ENCODE data around the gene NLRC3. TPM values are rescaled to one million over a fixed set of nuclear protein-coding genes. Genes with fewer than 3 reads are reported as not detected.

The NLRC3 gene
- total and polyA plus RNA-seq, 2 experiments from 2014 or later: 0.11 TPM; not detected in 1

DNA sequence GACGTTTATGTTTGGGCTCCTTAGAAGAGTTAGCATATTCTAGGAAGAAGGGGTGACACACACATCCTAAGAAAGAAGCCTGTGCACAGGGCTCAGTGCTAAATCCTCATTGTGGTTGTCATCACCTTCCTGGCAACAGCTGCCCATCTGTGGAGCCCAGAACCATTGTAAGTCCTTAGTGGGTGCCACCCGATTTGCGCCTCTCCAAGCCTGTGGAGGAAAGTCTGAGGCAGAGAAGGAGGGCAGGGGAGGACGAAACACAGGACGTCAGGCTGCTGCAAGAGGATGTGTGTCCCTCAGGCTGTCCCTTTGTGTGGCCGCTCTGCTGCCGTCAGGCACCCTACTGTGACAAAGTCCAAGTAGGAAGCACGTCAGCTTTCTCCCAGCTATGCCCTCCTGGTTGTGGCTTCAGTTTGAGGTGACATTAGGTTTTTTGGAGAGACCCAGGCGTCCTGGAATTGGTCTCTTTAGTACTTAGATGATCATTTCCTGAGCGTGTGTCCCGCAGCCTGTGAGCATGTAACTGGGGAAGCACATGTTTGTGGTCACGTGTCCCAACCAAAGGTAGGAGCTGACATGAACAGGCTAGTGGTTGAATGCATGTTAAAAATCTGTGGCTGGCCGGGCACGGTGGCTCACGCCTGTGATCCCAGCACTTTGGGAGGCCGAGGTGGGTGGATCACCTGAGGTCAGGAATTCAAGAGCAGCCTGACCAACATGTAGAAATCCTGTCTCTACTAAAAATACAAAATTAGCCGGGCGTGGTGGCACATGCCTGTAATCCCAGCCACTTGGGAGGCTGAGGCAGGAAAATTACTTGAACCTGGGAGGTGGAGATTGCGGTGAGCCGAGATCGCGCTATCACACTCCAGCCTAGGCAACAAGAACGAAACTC, 65.7 kb downstream of the NLRC3 start:
- Histone ChIP-seq H3K27me3 (replicated peaks; ENCODE audit: insufficient read depth) (no peaks in the 10 kb centered on the region), H4K20me1 (ENCODE audit: insufficient read depth) (no peaks in the 10 kb centered on the region), H3K79me2 (ENCODE audit: insufficient read depth) (no peaks in the 10 kb centered on the region), H3K9ac (no peak overlapping the region), H3K27ac (no peak overlapping the region), H3K4me3 (no peak overlapping the region), H3K4me1 (ENCODE audit: insufficient read depth) (no peaks in the 10 kb centered on the region), H3K9me2 (ENCODE audit: insufficient read depth) (no peaks in the 10 kb centered on the region), H3K9me3 (ENCODE audit: low read depth) (no peaks in the 10 kb centered on the region), H3F3A (ENCODE audit: insufficient read depth) (no peaks in the 10 kb centered on the region), H2AFZ (no peak overlapping the region), H3K36me3 (ENCODE audit: low read depth) (peaks cover 46% of the 10 kb centered on the region), H3K4me2 (ENCODE audit: unreplicated experiment) (no peak overlapping the region)
- TF ChIP-seq EZH2 (IDR thresholded peaks at IDR 0.05; ENCODE audit: insufficient read depth, poor library complexity, severe bottlenecking): no peak
- no peak for TF ChIP-seq EZH2phosphoT487 (IDR thresholded peaks at IDR 0.05; ENCODE audit: insufficient read depth, low read depth)
- DNase-seq: no peak
- in situ Hi-C loops (cut with MboI): no loop called here
- 95% methylated on average over 23 of the region's 23 CpGs for WGBS, 2 experiments (ENCODE audit: low coverage in 1 of 2, low lambda C conversion rate in 2 of 2, missing lambda C conversion rate in 2 of 2)

- no peaks in the 10 kb centered on the region for H3K9me3 ChIP-seq (ENCODE audit: low read depth)
- H2AFZ ChIP-seq: no peak overlapping the region
- H3K4me2 ChIP-seq (ENCODE audit: unreplicated experiment): no peak overlapping the region
- H3K9me2 ChIP-seq (ENCODE audit: insufficient read depth): no peaks in the 10 kb centered on the region
- H3K4me3 ChIP-seq: no peak overlapping the region
- no peak for TF ChIP-seq EZH2 (IDR thresholded peaks at IDR 0.05; ENCODE audit: insufficient read depth, poor library complexity, severe bottlenecking)
- TF ChIP-seq EZH2phosphoT487 (IDR thresholded peaks at IDR 0.05; ENCODE audit: insufficient read depth, low read depth): no peak
- 0 out of 2 replicates have a peak, but pooled peaks cover 6% of the 10 kb centered on the region for H3K79me2 ChIP-seq (ENCODE audit: insufficient read depth)
- H3K36me3 ChIP-seq (ENCODE audit: low read depth): peaks cover 36% of the 10 kb centered on the region
- no peak for DNase-seq
- 97 to 98% methylated on average over 10 of the region's 10 CpGs for WGBS, 2 experiments (ENCODE audit: low coverage in 1 of 2, low lambda C conversion rate in 2 of 2, missing lambda C conversion rate in 2 of 2)
- H3K27ac ChIP-seq: no peak overlapping the region
- H4K20me1 ChIP-seq (ENCODE audit: insufficient read depth): no peaks in the 10 kb centered on the region
- no peaks in the 10 kb centered on the region for H3K27me3 ChIP-seq (replicated peaks; ENCODE audit: insufficient read depth)
- no peaks in the 10 kb centered on the region for H3K4me1 ChIP-seq (ENCODE audit: insufficient read depth)
- H3F3A ChIP-seq (ENCODE audit: insufficient read depth): no peaks in the 10 kb centered on the region
- in situ Hi-C loops (cut with MboI): no loop called here
- no peak overlapping the region for H3K9ac ChIP-seq
Measured at GRCh38 chr16:3510416-3510815, 66.8 kb downstream of the NLRC3 start.

DNA sequence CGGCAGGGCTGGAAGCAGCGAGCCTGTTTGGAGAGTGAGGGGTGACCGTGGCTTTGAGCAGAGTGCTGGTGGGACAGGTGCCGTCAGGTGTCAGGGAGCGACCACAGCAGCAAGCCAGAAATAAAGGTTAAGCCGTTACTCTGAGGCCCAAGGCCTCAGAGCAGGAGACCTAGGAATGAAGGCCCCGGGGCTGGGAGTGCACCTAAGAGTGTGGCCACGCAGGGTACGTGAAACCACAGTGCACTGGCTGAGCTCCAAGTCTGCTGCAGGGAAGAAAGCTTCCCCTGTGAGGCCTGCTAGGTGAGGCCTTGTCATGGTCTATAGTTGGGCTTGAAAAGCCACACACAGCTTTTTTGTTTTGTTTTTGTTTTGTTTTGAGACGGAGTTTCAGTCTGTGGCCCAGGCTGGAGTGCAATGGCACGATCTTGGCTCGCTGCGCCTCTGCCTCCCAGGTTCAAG, 67.7 kb downstream of the NLRC3 start:
- 94 to 98% methylated on average over 12 to 13 of the region's 13 CpGs for WGBS, 2 experiments (ENCODE audit: low coverage in 1 of 2, low lambda C conversion rate in 2 of 2, missing lambda C conversion rate in 2 of 2)
- Histone ChIP-seq H4K20me1 (ENCODE audit: insufficient read depth) (no peaks in the 10 kb centered on the region), H3K9ac (no peak overlapping the region), H3K27ac (no peak overlapping the region), H3F3A (ENCODE audit: insufficient read depth) (no peaks in the 10 kb centered on the region), H3K27me3 (replicated peaks; ENCODE audit: insufficient read depth) (no peaks in the 10 kb centered on the region), H3K79me2 (ENCODE audit: insufficient read depth) (peaks cover 10% of the 10 kb centered on the region; the same call in 1 of the 2 replicates), H3K9me2 (ENCODE audit: insufficient read depth) (no peaks in the 10 kb centered on the region), H2AFZ (no peak overlapping the region), H3K9me3 (ENCODE audit: low read depth) (no peaks in the 10 kb centered on the region), H3K4me1 (ENCODE audit: insufficient read depth) (no peaks in the 10 kb centered on the region), H3K36me3 (ENCODE audit: low read depth) (peaks cover 28% of the 10 kb centered on the region), H3K4me3 (no peak overlapping the region), H3K4me2 (ENCODE audit: unreplicated experiment) (no peak overlapping the region)
- TF ChIP-seq EZH2 (IDR thresholded peaks at IDR 0.05; ENCODE audit: insufficient read depth, poor library complexity, severe bottlenecking): no peak
- no peak for TF ChIP-seq EZH2phosphoT487 (IDR thresholded peaks at IDR 0.05; ENCODE audit: insufficient read depth, low read depth)
- in situ Hi-C loops (cut with MboI): no loop called here
- DNase-seq: no peak

DNA sequence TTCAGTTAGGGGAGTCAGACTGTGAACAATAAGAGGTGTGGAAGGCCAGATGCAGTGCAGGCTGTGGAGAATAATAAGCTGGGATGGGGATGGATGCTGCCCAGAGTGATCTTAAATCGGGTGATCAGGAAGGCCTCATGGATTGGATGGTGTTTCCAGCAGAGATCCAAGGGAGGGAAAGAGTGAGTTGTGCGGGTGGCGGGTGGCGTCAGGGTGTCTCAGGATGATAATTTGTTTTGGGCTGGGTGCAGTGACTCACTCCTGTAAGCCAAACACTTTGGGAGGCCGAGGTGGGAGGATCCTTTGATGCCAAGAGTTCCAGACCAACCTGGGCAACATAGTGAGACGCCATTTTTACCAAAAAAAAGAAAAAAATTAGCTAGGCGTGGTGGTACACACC, 68.5 kb downstream of the NLRC3 start:
- Histone ChIP-seq H3K4me1 (ENCODE audit: insufficient read depth) (no peaks in the 10 kb centered on the region), H3K4me2 (ENCODE audit: unreplicated experiment) (no peak overlapping the region), H3K27ac (no peak overlapping the region), H3K9ac (no peak overlapping the region), H3K4me3 (no peak overlapping the region), H3K9me3 (ENCODE audit: low read depth) (no peaks in the 10 kb centered on the region), H3F3A (ENCODE audit: insufficient read depth) (no peaks in the 10 kb centered on the region), H3K36me3 (ENCODE audit: low read depth) (peaks cover 21% of the 10 kb centered on the region), H3K79me2 (ENCODE audit: insufficient read depth) (peaks cover 18% of the 10 kb centered on the region), H3K27me3 (replicated peaks; ENCODE audit: insufficient read depth) (no peaks in the 10 kb centered on the region), H3K9me2 (ENCODE audit: insufficient read depth) (no peaks in the 10 kb centered on the region), H2AFZ (no peak overlapping the region), H4K20me1 (ENCODE audit: insufficient read depth) (no peaks in the 10 kb centered on the region)
- WGBS, 2 experiments (ENCODE audit: low coverage in 1 of 2, low lambda C conversion rate in 2 of 2, missing lambda C conversion rate in 2 of 2): 94 to 95% methylated on average over 7 of the region's 7 CpGs
- TF ChIP-seq EZH2phosphoT487 (IDR thresholded peaks at IDR 0.05; ENCODE audit: insufficient read depth, low read depth): no peak
- TF ChIP-seq EZH2 (IDR thresholded peaks at IDR 0.05; ENCODE audit: insufficient read depth, poor library complexity, severe bottlenecking): no peak
- no peak for DNase-seq
- in situ Hi-C loops (cut with MboI): no loop called here
